Regular cardiac myocyte (primary cell): ENCODE results near the gene RBP4. TPM values are rescaled to one million over a fixed set of nuclear protein-coding genes. Genes with fewer than 3 reads are reported as not detected.

Experiments used
- total RNA-seq: library from RNA; depleted of rRNA; stranded (reverse); fragments of >200 nt; gene quantifications from 2 replicates; pipeline ENCODE4 v1.2.3, GENCODE V29; 2014

RBP4 gene
- 0.28 TPM in 1 of 2 replicates, not detected in the other for total RNA-seq

GRCh38 chr10:93601146-93601773, at the start of gene RBP4:
TSS of gene RBP4 (minus strand) at chr10:93601235. CDS start at chr10:93601028, 207 bp downstream.

GRCh38 chr10:93612311-93612710, 11.3 kb upstream of the RBP4 start, which contains the start of gene PDE6C:
TSS of gene PDE6C (plus strand) at chr10:93612537. CDS start at chr10:93612726, 189 bp downstream.

GRCh38 chr10:93566435-93567276, 34.4 kb downstream of the RBP4 start, which contains the start of gene FFAR4:
TSS of gene FFAR4 (plus strand) at chr10:93566665. CDS start at chr10:93566721, 56 bp downstream.

Other genes starting within 250 kb of the RBP4 start
- gene MYOF, start 118.9 kb downstream of the RBP4 start, total RNA-seq, result 231 and 336 TPM in 2 replicates
- gene CEP55, start 104.6 kb downstream of the RBP4 start, total RNA-seq, result 8.7 and 74.0 TPM in 2 replicates
- gene FFAR4, start 34.6 kb downstream of the RBP4 start, total RNA-seq, result not detected in 2 replicates
- not detected in 2 replicates for gene PDE6C, start 11.3 kb upstream of the RBP4 start, total RNA-seq
- gene FRA10AC1, start 101.4 kb upstream of the RBP4 start, total RNA-seq, result 4.2 and 7.3 TPM in 2 replicates
- not detected in 2 replicates for gene LGI1, start 156.7 kb upstream of the RBP4 start, total RNA-seq